GM19043 (cell line): Measurements from ENCODE around the gene ADAMTSL2.

Experiments used
- ATAC-seq: cut with Tn5 transposase; IDR thresholded peaks from one replicate; pipeline ENCODE4 v1.9.1; 2021; ENCODE audit warnings: low read depth; ENCODE audit not compliant: unreplicated experiment

The ADAMTSL2 gene

DNA sequence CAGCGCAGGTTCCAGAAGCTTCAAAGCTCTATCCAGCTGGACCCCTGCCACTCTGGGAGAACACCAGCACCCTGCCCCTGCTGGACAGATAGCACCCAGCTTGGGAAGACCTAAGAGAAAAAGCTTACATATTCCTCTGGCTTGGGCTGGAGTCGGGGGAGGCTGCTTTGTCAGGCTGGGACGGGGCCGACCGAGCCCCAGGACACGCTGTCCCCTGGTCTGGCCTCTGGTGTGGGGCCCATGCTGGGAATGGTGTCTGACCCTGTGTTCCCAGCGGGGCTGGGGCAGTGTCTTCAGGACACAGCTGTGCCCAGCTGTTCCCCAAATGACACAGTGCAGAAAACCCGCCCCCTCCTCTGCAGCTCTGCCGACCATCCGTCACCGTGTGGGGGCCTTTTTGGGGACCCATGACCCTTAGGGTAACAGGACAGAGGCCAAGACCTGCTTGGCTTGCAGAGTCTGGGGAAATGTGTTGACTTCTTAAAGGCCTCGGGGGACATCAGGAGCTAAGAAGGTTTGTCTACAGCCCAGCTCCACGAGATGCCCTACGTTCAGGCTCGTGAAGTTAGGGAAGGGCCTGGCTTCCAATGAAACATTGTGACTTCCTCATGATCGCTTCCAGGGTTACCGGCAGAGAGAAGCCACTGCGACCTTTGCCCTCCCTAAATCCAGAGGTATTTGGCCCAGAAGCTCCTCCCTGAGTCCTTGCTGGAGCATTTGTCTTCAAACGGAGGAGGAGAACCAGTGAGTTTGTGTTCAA lies 35.2 kb upstream of the ADAMTSL2 start:
- no peak for ATAC-seq

DNA sequence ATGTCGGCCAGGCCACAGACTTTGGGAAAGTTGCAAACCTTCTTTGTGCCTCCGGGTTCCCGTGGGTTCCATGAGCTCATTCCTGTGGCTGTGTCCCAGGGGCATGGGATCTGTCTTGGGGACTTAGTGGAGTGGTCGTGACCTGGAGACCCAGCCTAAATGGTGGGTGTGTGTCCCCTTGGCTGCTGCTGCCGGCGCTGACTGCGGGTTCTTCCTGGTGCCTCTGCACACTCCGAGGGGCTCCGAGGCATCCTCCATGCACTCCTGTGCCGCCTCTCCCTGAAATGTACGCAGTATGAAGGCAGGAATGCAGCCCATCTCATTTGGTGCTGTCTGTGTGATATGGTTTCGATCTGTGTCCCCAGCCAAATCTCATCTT lies 34.6 kb upstream of the ADAMTSL2 start:
- no peak for ATAC-seq

DNA sequence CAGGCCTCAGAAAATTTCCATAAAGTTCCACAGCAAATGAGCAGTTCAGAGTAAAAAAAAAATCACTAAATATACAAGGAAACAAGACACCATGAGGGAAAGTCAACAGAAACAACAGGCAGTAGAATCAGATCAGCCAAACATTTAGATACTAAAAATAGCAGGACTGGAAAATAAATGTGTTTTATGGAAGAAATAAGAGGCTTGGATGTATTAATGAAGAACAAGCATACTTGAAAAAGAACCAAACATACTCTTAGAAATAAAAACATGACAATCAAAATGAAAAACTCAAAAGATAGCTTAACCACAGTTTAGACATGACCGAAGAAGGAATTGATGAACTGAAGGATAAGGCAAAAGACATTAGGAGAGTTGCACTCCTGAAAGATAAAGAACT lies 32.4 kb upstream of the ADAMTSL2 start:
- ATAC-seq = no peak

DNA sequence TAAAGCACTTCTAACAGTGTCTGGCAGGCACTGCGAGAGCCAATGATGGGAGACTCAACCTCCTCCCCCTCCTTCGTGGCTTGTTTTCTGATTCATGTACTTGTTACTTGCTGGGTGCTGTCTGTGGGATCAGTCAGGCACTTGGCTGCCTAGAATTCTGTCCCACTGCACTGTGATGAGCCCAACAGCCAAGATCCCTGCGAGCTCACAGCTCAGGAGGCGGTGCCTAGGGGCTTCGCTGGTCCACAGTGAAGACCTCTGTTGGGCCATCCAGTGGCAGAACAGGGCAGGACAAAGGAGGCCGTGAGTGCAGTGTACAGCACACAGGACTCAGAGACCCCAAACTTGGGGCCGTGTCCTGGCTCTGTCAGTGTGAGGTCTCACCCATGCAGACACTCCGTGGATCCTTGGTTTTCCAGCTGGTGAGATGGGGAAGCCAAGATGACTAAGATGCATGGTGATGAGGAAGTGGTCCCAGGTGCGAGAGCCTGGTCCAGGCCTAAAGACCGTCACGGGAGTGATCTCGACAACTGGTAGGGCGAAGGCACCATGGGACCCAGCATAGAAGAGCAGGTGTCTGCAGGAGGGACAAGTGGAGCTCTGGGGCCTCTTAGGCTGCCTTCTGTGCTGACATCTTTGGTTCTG lies 29.2 kb upstream of the ADAMTSL2 start:
- ATAC-seq = no peak

DNA sequence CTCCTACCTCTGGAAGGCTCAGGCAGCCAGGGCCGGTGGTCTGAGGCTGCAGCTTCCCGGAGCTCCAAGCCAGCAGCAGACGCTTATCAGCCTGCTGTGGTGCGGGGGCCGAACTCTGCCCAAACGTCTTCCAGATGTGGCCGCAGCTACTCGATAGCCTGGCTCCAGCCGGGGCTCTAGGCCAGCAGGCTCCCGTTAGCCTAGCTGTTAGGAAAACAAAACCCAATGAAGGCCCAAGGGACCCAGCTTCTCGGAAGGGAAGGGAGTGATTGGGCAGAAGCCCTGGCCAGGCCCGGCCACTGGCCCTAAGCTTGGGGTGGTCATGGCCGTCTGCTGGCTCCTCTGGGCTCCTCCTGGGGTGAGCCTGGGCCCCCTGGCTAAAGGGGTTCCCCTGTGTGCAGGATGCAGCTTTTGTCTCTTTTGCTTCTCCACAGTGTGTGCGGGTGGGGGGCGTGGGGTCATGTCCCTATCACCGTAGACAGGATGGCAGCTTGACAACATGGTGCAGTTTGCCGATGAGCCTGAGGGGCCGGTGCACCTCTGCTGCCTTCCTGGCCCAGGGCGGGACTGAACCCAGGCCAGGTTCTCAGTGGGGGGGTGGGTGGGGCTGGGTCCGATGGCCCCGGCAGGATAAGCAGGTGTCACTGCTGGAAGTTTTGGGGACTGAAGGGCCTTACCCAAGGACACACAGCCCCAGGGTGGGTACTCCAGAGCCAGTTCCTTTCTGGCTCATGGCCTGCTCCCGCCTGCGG lies 28.4 kb upstream of the ADAMTSL2 start:
- no peak for ATAC-seq

DNA sequence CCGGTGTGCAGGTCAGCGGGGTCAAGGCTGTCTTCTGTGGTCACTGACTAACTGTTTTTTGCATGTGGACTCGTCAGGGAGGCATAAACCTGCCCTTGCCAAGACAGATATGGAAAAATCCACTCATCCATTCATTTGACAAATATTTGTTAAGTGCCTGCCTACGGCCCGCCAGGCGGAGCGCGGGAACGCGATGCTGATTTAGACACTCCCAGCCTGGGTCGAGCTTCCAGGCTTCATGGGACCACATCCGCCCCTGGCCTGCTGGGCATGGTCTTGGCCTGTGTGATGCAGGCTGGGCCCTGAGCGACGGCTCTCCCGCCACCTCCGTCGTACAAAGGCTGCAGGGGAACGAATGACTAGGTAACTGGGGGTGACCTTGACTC lies 27.9 kb upstream of the ADAMTSL2 start:
- ATAC-seq = no peak

DNA sequence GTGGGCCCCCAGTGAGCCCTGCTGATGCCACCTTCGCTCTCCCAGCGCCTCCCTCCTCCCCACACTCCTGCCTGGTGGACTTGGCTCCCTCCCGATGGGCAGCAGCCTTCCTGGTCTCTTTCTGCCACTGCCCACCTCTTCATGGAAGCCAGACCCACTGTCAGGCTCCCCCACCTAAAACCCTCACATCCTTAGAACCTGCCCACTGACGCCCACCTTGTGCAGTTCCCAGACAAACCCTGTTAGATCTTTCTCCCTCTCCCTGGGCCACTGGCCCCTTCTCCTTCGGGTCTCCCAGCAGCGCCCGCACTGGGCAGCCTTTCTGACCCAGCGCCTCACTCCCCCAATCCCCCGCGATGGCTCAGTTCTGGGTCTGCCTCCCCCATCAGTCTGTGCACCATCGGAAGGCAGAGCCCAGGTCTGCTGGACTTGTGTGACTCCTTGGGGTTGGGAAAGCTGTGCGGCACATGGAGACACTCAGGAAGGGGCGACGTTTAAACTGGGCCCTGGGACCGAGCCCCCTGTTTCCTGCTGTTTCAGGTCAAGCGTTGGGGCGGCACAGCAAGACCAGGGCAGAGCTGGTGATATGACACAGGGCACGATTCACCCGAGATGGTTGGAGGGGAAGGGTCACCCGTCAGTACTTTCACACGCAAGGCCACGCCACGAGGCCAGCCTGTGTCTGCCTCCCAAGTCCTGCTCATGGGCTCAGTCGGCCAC lies 27.1 kb upstream of the ADAMTSL2 start:
- no peak for ATAC-seq

DNA sequence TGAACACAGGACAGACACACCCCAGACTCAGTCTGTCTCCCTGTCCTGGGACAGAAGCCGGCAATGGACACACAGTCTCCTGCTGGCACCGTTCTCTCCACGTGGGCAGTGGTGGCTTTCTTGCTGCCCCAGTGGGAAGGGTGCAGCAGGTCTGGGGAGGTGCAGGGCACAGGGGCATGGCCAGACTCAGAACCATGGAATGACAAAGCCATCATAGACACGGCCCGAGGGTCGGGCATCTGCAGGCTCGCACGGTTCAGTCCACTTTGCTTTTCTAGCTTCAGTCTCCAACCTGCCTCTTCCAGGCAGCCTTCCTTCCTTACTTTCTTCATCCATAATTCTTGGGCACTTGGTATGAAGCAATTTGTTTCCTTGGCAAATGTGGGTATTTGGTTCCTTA lies 26.5 kb upstream of the ADAMTSL2 start:
- no peak for ATAC-seq

DNA sequence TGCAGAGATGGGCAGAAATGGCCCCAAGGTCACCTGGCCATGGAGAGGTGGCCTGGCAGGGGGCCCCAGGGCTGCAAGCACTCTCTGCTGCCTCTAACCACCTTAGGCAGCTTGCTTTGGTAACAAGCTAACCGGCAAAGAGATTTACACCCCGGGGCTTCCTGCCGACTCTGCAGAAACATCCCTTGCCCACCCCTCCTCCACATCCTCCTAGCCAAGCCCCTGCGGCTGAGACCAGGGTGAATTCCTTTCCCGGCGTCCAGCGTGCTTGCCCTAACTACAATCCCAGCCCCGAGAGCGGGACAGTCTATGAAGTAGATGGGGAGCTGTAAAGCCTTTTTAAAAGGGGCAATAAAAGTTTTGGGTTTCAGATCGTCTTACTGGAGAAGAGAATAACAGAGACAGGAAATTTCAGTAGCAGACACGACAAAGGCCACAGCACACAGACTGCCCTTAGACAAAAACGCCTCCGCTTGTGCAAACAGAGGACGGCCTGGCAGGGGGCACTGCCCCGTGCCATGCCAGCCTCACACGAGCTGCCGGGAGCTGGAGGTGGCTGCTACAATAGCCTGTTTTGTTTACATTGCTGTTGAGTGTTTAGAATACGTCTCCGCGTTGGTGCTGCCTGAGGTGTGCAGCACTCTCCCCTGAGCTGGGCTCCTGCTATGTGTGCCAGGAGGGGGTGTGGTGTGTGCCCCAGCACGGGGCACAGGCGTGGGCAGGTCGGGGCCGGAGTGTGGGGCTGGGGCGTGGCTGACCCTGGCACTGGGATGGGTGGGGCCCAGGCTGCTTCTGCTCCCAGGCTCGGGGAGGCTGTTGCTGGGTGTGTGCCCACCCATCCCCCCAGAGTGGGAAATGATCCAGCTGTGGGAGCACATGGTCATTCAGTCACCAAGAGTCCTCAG lies 25.1 kb upstream of the ADAMTSL2 start:
- no peak for ATAC-seq

DNA sequence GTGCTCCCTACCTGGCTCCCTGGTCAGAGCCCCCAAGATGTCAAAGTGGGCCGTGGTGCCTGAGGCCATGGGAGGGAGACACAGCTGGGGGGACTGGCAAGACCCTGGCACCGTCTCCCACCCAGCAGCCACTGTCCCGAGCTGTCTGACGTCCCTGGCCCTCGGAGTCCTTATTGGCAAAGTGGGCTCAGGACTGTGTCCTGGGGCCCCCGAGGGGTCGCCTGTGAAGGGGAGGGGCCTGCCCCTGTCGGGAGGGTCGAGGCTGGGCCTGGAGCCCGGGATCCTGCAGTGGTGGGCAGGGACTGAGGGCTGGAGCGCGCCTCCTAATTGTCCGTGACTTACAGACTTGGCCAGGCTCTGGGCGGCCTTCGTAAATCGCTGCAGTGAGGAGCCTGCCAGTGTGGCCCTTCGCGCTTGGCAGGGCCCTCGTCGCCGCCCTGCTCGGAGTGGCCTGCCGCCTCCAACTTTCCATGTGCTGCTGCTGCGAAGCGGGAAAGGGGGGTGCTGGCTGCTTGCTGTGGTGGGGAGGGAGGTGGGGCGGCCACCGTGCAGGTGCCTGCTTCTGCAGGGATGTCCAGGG lies 23.5 kb upstream of the ADAMTSL2 start:
- no peak for ATAC-seq

DNA sequence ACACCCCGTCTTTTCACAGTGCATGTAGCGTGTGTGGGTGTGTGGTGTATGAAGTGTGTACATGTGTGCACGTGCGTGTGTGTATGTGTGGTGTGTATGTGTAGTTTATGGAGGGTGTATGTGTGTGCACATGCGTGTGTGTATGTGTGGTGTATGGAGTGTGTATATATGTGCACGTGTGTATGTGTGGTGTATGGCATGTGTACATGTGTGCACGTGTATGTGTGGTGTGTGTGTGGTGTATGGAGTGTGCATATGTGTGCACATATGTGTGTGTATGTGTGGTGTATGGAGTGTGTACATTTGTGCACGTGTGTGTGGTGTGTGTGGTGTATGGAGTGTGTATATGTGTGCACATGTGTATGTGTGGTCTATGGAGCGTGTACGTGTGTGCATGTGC lies 22.9 kb upstream of the ADAMTSL2 start:
- ATAC-seq = no peak

DNA sequence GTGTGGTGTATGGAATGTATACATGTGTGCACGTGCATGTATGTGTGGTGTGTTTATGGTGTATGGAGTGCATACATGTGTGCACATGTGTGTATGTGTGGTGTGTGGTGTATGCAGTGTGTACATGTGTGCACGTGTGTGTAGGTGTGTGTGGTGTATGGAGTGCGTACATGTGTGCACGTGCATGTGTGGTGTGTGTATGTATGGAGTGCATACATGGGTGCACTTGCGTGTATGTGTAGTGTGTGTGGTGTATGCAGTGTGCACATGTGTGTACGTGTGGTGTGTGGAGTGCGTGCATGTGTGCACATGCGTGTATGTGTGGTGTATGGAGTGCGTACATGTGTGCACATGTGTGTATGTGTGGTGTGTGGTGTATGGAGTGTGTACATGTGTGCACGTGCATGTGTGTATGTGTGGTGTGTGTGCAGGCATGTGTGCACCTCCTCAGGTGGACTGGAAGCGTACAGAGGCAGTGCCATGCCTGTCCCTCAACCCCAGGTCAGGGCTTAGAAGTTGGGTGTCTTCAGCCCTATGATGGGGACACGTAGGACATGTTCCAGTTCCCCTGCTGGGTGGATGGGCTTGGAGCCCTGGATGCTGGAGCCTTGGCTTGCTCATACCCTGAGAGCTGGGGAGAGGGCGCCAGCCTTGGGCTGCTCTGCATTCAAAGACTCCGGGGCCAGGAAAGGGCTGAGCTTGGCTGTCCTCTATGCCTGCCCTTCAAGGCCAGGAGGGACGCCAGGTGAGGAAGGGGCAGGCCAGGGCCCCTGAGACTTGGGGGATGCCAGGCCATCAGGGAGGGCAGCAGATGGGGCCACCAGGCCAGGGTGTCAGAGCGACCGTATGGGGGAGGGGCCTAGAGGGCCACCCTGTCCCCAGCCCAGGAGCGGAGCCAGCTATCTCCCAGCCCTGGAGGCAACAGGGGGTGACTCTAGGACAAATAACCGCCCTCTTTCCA lies 22.0 kb upstream of the ADAMTSL2 start:
- no peak for ATAC-seq

DNA sequence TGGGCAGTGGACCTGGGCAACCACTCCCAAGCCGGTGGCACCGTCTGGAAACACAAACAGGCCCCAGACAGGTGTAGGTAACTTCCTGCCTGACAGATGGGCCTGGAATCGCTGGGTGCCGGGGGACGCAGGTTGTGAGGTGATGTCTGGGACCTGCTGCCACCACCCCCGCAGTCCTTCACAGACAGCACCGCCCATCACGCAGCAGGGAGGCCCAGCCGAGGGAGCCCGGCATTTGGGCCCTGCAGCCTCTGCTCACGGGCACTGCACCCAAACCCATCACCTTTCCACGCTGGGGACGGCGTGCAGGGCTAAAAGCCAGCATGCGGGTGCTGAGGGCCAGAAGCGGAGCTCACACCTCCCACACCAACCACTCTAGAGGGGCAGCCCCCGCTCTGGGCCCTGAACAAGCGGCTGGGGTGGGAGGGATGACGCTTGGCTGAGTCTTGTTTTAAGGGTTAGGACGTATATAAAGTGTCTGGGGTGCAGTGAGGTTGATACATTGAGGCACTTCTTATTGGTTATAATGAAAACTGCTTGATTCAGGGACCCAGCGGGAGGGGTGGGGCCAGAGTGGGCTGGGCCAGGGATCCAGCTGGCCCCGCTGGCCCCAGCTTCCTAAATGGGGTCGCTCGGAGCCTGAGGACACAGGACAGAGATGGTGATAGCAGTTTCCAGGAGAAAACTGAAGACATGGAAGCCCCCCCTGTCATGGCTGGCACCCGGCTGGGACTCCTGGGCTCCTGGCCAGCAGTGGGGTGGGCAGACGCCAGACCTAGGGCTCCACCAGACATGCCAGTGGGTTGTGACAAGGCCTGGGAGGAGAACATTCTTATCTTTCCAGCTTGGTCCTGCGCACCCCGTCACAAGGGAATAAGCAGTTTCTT lies 21.0 kb upstream of the ADAMTSL2 start:
- ATAC-seq = no peak

DNA sequence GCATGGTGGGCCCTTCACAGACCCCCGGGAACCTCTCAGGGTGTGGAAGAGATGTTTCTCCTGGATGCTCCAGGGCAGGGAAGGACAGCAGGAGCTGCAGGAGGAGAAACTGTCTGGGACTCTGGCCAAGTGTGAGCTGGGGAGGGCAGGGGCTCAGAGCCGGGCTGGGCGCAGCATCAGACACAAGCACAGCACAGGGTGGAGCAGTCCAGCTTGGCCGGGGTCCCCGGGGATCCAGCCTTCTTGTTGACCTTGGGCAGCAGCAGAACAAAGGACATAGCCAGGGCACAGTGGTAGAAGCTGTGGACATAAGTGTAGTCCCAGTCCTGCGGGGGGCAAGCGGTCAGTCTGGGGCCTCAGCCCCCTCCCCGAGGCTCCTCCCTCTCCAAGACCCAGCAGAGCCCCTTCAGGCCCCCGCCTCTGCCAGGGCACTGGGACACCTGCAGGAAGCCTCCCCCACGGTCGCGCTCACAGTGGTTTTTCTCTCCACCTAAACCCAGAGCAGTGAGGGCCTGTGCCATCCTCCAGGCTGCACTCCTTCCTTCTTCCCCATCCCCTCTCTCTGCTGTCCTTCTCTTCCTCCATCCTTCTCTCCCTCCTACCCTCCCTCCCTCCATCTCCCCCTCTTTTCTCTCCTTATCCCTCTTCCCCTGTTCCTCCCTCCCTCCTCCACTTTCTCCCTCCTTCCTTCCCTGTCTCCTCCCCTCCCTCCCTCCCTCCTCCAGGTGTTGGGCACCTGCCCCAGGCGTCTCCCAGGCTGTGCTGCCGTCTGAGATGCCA lies 19.9 kb upstream of the ADAMTSL2 start:
- no peak for ATAC-seq

DNA sequence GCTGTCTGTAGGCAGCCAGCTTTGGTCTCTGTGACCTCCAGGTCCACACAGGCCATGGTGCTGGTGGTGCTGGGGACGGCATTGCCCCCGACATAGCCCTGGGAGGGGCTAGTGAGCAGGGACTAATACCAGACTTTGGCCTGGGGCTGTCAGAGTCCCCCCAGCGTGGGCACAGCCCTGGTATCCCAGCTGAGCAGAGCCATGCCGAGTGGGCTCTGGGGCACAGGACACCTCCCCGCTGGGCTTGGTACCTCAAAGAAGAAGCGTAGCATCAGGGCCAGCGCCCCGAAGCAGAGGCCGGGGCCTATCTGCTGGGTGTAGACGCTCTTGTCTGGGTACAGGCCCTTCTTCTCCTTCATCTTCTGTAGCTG lies 19.3 kb upstream of the ADAMTSL2 start:
- no peak for ATAC-seq

DNA sequence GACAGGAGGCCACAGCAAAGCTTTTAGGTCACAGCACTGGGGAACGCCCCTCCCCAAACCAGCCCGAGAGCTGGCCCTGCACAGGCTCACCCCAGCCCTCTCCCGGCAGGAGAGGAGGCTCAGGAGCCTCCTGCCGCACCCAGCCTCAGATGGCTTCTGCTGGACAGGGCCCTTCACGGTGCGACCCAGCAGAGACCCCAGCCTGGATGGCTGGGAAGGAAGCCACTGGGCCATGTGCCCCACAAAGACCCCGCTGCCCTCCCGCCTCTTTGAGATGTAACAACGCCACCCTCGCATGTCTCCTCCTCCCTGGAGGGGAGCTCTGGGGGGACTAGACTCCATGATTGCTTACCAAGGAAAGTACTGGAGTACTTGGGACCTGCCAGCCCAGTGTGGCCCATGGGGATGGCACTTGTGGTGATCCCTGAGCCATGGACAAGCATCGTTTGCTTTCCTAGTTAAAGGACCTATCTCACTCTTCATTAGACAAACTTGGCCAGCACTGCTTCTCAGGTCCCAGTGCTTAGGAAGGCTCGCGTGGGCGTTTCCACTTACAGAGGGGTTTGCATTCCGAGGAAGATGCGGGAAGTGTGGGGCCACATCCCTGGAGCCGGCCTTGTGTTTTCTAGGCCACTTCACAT lies 18.8 kb upstream of the ADAMTSL2 start:
- no peak for ATAC-seq
